Ectodermal cell (in vitro differentiated cells): Measurements from ENCODE around the gene FBXL5.

Experiments used
- H3K27ac ChIP-seq: 2 replicates; pipeline ENCODE4 v1.7.0; 2013; ENCODE audit warnings: mild to moderate bottlenecking, low read depth, low read length; ENCODE audit not compliant: insufficient read depth, poor library complexity, severe bottlenecking
- H3K27me3 ChIP-seq: 2 replicates; pipeline ENCODE4 v1.7.0; 2013; ENCODE audit warnings: mild to moderate bottlenecking, low read length; ENCODE audit not compliant: insufficient read depth, control insufficient read depth, poor library complexity, severe bottlenecking
- H3K36me3 ChIP-seq: one replicate; pipeline ENCODE4 v1.7.0; 2013; ENCODE audit warnings: low read length; ENCODE audit not compliant: control insufficient read depth, insufficient read depth
- H3K4me1 ChIP-seq: one replicate; pipeline ENCODE4 v1.7.0; 2013; ENCODE audit warnings: low read length; ENCODE audit not compliant: control insufficient read depth, insufficient read depth
- H3K4me3 ChIP-seq: 2 replicates; pipeline ENCODE4 v1.7.0; 2013; ENCODE audit warnings: low read depth, low read length, control low read depth; ENCODE audit not compliant: insufficient read depth
- H3K9me3 ChIP-seq: 2 replicates; pipeline ENCODE4 v1.7.0; 2013; ENCODE audit warnings: mild to moderate bottlenecking, low read length, moderate library complexity; ENCODE audit not compliant: control insufficient read depth
- WGBS, 2 experiments: methylation state at CpG; one replicate each; pipeline ENCODE4 v1.1.7; 2013; ENCODE audit warnings: missing lambda C conversion rate in 2 of 2; 5-methylcytosine and 5-hydroxymethylcytosine counted together

Gene FBXL5

GRCh38 chr4:15569746-15570145 lies 85.4 kb downstream of the FBXL5 start:
- no peaks in the 10 kb centered on the region for H3K9me3 ChIP-seq
- H3K27me3 ChIP-seq, result no peaks in the 10 kb centered on the region
- H3K4me1 ChIP-seq, result no peaks in the 10 kb centered on the region
- WGBS, 2 experiments, result 95 to 98% methylated on average over 4 to 5 of the region's 5 CpGs
- no peak overlapping the region for H3K27ac ChIP-seq
- peaks cover 9% of the 10 kb centered on the region for H3K36me3 ChIP-seq
- H3K4me3 ChIP-seq, result no peak overlapping the region

GRCh38 chr4:15568821-15569220 lies 86.3 kb downstream of the FBXL5 start:
- no peak overlapping the region for H3K4me3 ChIP-seq
- peaks cover 9% of the 10 kb centered on the region for H3K36me3 ChIP-seq
- H3K27ac ChIP-seq, result no peak overlapping the region
- H3K4me1 ChIP-seq, result no peaks in the 10 kb centered on the region
- H3K27me3 ChIP-seq, result no peaks in the 10 kb centered on the region
- no peaks in the 10 kb centered on the region for H3K9me3 ChIP-seq

GRCh38 chr4:15563871-15564270 lies 91.3 kb downstream of the FBXL5 start:
- H3K36me3 ChIP-seq, result no peaks in the 10 kb centered on the region

GRCh38 chr4:15562623-15563022 lies 92.5 kb downstream of the FBXL5 start:
- Histone ChIP-seq H3K9me3 (no peaks in the 10 kb centered on the region), H3K27me3 (no peaks in the 10 kb centered on the region), H3K4me1 (no peaks in the 10 kb centered on the region), H3K4me3 (no peak overlapping the region), H3K27ac (no peak overlapping the region), H3K36me3 (peaks cover 3% of the 10 kb centered on the region)

More at GRCh38 chr4:15563871-15564270, 91.3 kb downstream of the FBXL5 start:
- Histone ChIP-seq H3K9me3 (no peaks in the 10 kb centered on the region), H3K27ac (no peak overlapping the region), H3K27me3 (no peaks in the 10 kb centered on the region), H3K4me3 (no peak overlapping the region), H3K4me1 (no peaks in the 10 kb centered on the region)
- 76 to 81% methylated on average over 6 of the region's 6 CpGs for WGBS, 2 experiments

GRCh38 chr4:15562114-15562513 lies 93.0 kb downstream of the FBXL5 start:
- H3K9me3 ChIP-seq, result no peaks in the 10 kb centered on the region
- H3K27ac ChIP-seq, result no peak overlapping the region
- peaks cover 3% of the 10 kb centered on the region for H3K36me3 ChIP-seq
- no peaks in the 10 kb centered on the region for H3K27me3 ChIP-seq
- no peaks in the 10 kb centered on the region for H3K4me1 ChIP-seq
- 90 to 94% methylated on average over 3 of the region's 3 CpGs for WGBS, 2 experiments
- H3K4me3 ChIP-seq, result no peak overlapping the region

- no peak overlapping the region for H3K4me3 ChIP-seq
- H3K27ac ChIP-seq, result no peak overlapping the region
- H3K9me3 ChIP-seq, result no peaks in the 10 kb centered on the region
- peaks cover 3% of the 10 kb centered on the region for H3K36me3 ChIP-seq
- WGBS, 2 experiments, result 83 to 87% methylated on average over 2 of the region's 2 CpGs
- no peaks in the 10 kb centered on the region for H3K27me3 ChIP-seq
- no peaks in the 10 kb centered on the region for H3K4me1 ChIP-seq
Observed at GRCh38 chr4:15558561-15558960, 96.6 kb downstream of the FBXL5 start.

- H3K4me3 ChIP-seq, result no peak overlapping the region
- no peaks in the 10 kb centered on the region for H3K9me3 ChIP-seq
- H3K27me3 ChIP-seq, result no peaks in the 10 kb centered on the region
- WGBS, 2 experiments, result 88 to 90% methylated on average over 2 of the region's 2 CpGs
- H3K27ac ChIP-seq, result no peak overlapping the region
- no peaks in the 10 kb centered on the region for H3K4me1 ChIP-seq
- peaks cover 3% of the 10 kb centered on the region for H3K36me3 ChIP-seq
Observed at GRCh38 chr4:15557786-15558550, 97.2 kb downstream of the FBXL5 start.

GRCh38 chr4:15556511-15557092 lies 98.6 kb downstream of the FBXL5 start:
- Histone ChIP-seq H3K36me3 (peaks cover 3% of the 10 kb centered on the region), H3K27me3 (no peaks in the 10 kb centered on the region)

More at GRCh38 chr4:15556511-15557092, 98.6 kb downstream of the FBXL5 start:
- Histone ChIP-seq H3K4me1 (no peaks in the 10 kb centered on the region), H3K9me3 (no peaks in the 10 kb centered on the region), H3K27ac (no peak overlapping the region), H3K4me3 (no peak overlapping the region)
- 83 to 93% methylated on average over 1 to 4 of the region's 4 CpGs for WGBS, 2 experiments
